Liver (tissue), 2 donors: ENCODE results near the gene MATN4.

Experiments used
- TF ChIP-seq, protein P1 (sequence below): fragments of 150-350 bp; IDR thresholded peaks from 2 replicates; pipeline ENCODE4 v1.5.1; 2017; ENCODE audit warnings: improper control_type of control experiment, low read depth, low read length; ENCODE audit not compliant: missing input control
- TF ChIP-seq, protein P2 (sequence below): IDR thresholded peaks from 2 replicates; pipeline ENCODE4 v1.6.1; 2016; ENCODE audit warnings: antibody characterized with exemption
- donor health status: healthy.

DNA sequence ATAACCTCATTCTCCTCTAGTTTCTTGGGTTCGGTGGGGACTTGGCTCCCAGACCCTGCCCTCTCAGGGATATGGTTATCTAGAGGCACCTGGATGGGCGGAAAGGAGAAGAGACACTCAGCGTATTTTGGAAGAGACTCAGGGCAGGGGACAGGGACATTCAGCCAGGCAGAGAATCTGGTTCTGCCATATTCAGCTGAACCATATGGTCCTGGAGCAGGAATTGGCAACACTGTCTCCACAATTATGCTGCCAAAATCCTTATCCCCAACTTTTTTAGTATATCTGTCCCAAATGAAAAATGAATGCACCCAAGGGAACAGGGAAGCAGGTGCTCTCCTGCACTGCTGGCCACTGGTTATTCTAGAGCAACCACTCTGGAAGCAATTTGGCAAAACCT, 22.4 kb upstream of the MATN4 start:
- TF ChIP-seq, protein P1, sequence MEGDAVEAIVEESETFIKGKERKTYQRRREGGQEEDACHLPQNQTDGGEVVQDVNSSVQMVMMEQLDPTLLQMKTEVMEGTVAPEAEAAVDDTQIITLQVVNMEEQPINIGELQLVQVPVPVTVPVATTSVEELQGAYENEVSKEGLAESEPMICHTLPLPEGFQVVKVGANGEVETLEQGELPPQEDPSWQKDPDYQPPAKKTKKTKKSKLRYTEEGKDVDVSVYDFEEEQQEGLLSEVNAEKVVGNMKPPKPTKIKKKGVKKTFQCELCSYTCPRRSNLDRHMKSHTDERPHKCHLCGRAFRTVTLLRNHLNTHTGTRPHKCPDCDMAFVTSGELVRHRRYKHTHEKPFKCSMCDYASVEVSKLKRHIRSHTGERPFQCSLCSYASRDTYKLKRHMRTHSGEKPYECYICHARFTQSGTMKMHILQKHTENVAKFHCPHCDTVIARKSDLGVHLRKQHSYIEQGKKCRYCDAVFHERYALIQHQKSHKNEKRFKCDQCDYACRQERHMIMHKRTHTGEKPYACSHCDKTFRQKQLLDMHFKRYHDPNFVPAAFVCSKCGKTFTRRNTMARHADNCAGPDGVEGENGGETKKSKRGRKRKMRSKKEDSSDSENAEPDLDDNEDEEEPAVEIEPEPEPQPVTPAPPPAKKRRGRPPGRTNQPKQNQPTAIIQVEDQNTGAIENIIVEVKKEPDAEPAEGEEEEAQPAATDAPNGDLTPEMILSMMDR: no peak
- TF ChIP-seq, protein P2, sequence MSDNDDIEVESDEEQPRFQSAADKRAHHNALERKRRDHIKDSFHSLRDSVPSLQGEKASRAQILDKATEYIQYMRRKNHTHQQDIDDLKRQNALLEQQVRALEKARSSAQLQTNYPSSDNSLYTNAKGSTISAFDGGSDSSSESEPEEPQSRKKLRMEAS: no peak
